IPS DF 6.9 (cell line): ENCODE data around the gene MED23.

Source experiments
- DNase-seq: peaks from one replicate; pipeline ENCODE4 v3.0.0-alpha.2; 2013; ENCODE audit warnings: low read depth, low spot score
- H3K27ac ChIP-seq: one replicate; pipeline ENCODE4 v1.5.1; 2013; ENCODE audit warnings: low read length, control low read depth
- H3K27me3 ChIP-seq: 2 replicates; pipeline ENCODE4 v1.6.1; 2013; ENCODE audit warnings: mild to moderate bottlenecking, low read length; ENCODE audit not compliant: control insufficient read depth, insufficient read depth
- H3K36me3 ChIP-seq: 2 replicates; pipeline ENCODE4 v1.6.1; 2013; ENCODE audit warnings: low read length; ENCODE audit not compliant: control insufficient read depth, insufficient read depth
- H3K4me1 ChIP-seq: 2 replicates; pipeline ENCODE4 v1.6.1; 2013; ENCODE audit warnings: low read length; ENCODE audit not compliant: control insufficient read depth, insufficient read depth
- H3K4me3 ChIP-seq: 2 replicates; pipeline ENCODE4 v1.5.1; 2013; ENCODE audit warnings: mild to moderate bottlenecking, low read length
- H3K9me3 ChIP-seq: 2 replicates; pipeline ENCODE4 v1.6.1; 2013; ENCODE audit warnings: low read length, inconsistent platforms; ENCODE audit not compliant: control insufficient read depth, insufficient read depth
- WGBS: extraction: QIAGEN DNeasy Blood & Tissue Kit; methylation state at CpG from one replicate; pipeline ENCODE4 v1.1.7; 2013; ENCODE audit warnings: mixed read lengths, missing lambda C conversion rate; ENCODE audit not compliant: insufficient read length, insufficient coverage; 5-methylcytosine and 5-hydroxymethylcytosine counted together

The MED23 gene

GRCh38 chr6:131575834-131576478 is 52.1 kb downstream of the MED23 start:
- H3K9me3 ChIP-seq: no peaks in the 10 kb centered on the region
- no CpG with 5 or more reads among the region's 5 CpGs for WGBS
- DNase-seq: no peak
- no peak overlapping the region for H3K4me3 ChIP-seq
- no peaks in the 10 kb centered on the region for H3K27me3 ChIP-seq
- H3K36me3 ChIP-seq: no peaks in the 10 kb centered on the region
- H3K27ac ChIP-seq: no peak overlapping the region
- H3K4me1 ChIP-seq: peaks cover 2% of the 10 kb centered on the region; the same call in 1 of the 2 replicates

- H3K4me1 ChIP-seq: peaks cover 2% of the 10 kb centered on the region; the same call in 1 of the 2 replicates
- no CpG with 5 or more reads among the region's 4 CpGs for WGBS
- no peaks in the 10 kb centered on the region for H3K9me3 ChIP-seq
- H3K27ac ChIP-seq: no peak overlapping the region
- H3K36me3 ChIP-seq: no peaks in the 10 kb centered on the region
- H3K27me3 ChIP-seq: no peaks in the 10 kb centered on the region
- H3K4me3 ChIP-seq: no peak overlapping the region
- no peak for DNase-seq
These were observed 53.4 kb downstream of the MED23 start for GRCh38 chr6:131574686-131575085.

GRCh38 chr6:131574133-131574532 is 53.9 kb downstream of the MED23 start:
- no peaks in the 10 kb centered on the region for H3K27me3 ChIP-seq
- H3K27ac ChIP-seq: no peak overlapping the region
- H3K9me3 ChIP-seq: no peaks in the 10 kb centered on the region
- H3K36me3 ChIP-seq: no peaks in the 10 kb centered on the region
- peaks cover 2% of the 10 kb centered on the region; the same call in 1 of the 2 replicates for H3K4me1 ChIP-seq
- WGBS: no CpG with 5 or more reads among the region's 2 CpGs
- no peak overlapping the region for H3K4me3 ChIP-seq
- DNase-seq: no peak

GRCh38 chr6:131572686-131573415 is 55.2 kb downstream of the MED23 start, which contains the start of gene ARG1:
ARG1 (plus strand) TSS chr6:131573226; CDS start chr6:131573283, 57 bp downstream.
- Histone ChIP-seq H3K27ac (no peak within 1 kb of the TSS), H3K4me1 (peaks cover 2% of the 10 kb centered on the region; the same call in 1 of the 2 replicates), H3K36me3 (no peaks in the 10 kb centered on the region), H3K27me3 (no peaks in the 10 kb centered on the region), H3K4me3 (no peak within 1 kb of the TSS), H3K9me3 (no peaks in the 10 kb centered on the region)
- WGBS: no CpG with 5 or more reads among the region's 6 CpGs
- no peak for DNase-seq

GRCh38 chr6:131568726-131569125 is 59.3 kb downstream of the MED23 start:
- H3K9me3 ChIP-seq: no peaks in the 10 kb centered on the region
- WGBS: no CpG with 5 or more reads among the region's 4 CpGs
- H3K4me1 ChIP-seq: no peaks in the 10 kb centered on the region
- no peaks in the 10 kb centered on the region for H3K27me3 ChIP-seq
- no peak for DNase-seq
- no peak overlapping the region for H3K27ac ChIP-seq
- no peak overlapping the region for H3K4me3 ChIP-seq
- H3K36me3 ChIP-seq: no peaks in the 10 kb centered on the region

- Histone ChIP-seq H3K9me3 (no peaks in the 10 kb centered on the region), H3K36me3 (no peaks in the 10 kb centered on the region), H3K4me3 (no peak overlapping the region), H3K27me3 (no peaks in the 10 kb centered on the region), H3K4me1 (no peaks in the 10 kb centered on the region), H3K27ac (no peak overlapping the region)
- no peak for DNase-seq
- no CpG with 5 or more reads among the region's 2 CpGs for WGBS
These were observed 63.0 kb downstream of the MED23 start for GRCh38 chr6:131565056-131565455.

- Histone ChIP-seq H3K4me1 (no peaks in the 10 kb centered on the region), H3K27me3 (no peaks in the 10 kb centered on the region), H3K27ac (no peak overlapping the region), H3K9me3 (no peaks in the 10 kb centered on the region), H3K4me3 (no peak overlapping the region), H3K36me3 (no peaks in the 10 kb centered on the region)
- no CpG with 5 or more reads among the region's 4 CpGs for WGBS
- DNase-seq: no peak
These were observed 65.9 kb downstream of the MED23 start for GRCh38 chr6:131561925-131562707.

- no CpG with 5 or more reads among the region's 4 CpGs for WGBS
- Histone ChIP-seq H3K27me3 (no peaks in the 10 kb centered on the region), H3K36me3 (no peaks in the 10 kb centered on the region), H3K27ac (no peak overlapping the region), H3K4me1 (no peaks in the 10 kb centered on the region), H3K4me3 (no peak overlapping the region), H3K9me3 (no peaks in the 10 kb centered on the region)
- DNase-seq: no peak
These were observed 69.1 kb downstream of the MED23 start for GRCh38 chr6:131558922-131559321.

GRCh38 chr6:131555992-131556391 is 72.0 kb downstream of the MED23 start:
- Histone ChIP-seq H3K4me1 (no peaks in the 10 kb centered on the region), H3K27ac (no peak overlapping the region), H3K4me3 (no peak overlapping the region), H3K9me3 (no peaks in the 10 kb centered on the region), H3K27me3 (no peaks in the 10 kb centered on the region), H3K36me3 (no peaks in the 10 kb centered on the region)
- DNase-seq: no peak

GRCh38 chr6:131552572-131552971 is 75.5 kb downstream of the MED23 start:
- H3K9me3 ChIP-seq: no peaks in the 10 kb centered on the region
- no peaks in the 10 kb centered on the region for H3K27me3 ChIP-seq
- H3K27ac ChIP-seq: no peak overlapping the region
- no peaks in the 10 kb centered on the region for H3K4me1 ChIP-seq
- no peaks in the 10 kb centered on the region for H3K36me3 ChIP-seq
- no peak for DNase-seq
- no peak overlapping the region for H3K4me3 ChIP-seq
- no CpG with 5 or more reads among the region's 3 CpGs for WGBS
